H1 (cell line): Measurements from ENCODE around the gene ATP7A. TPM values are rescaled to one million over a fixed set of nuclear protein-coding genes. Genes with fewer than 3 reads are reported as not detected.

Source experiments
- FOSL1 ChIP-seq: IDR thresholded peaks from 2 replicates; pipeline ENCODE4 v1.6.1; 2011; ENCODE audit warnings: mild to moderate bottlenecking, low read depth, low read length, moderate library complexity; ENCODE audit not compliant: insufficient read depth
- KDM1A ChIP-seq: fragments of 200-600, 300-600 bp; sonication (generic); IDR thresholded peaks from 2 replicates; pipeline ENCODE4 v1.7.1; 2016; ENCODE audit warnings: mild to moderate bottlenecking, low read length, borderline replicate concordance
- POLR2A ChIP-seq, 2 experiments: IDR thresholded peaks; 1 replicate in 1 of 2; 2 replicates in 1 of 2; pipeline ENCODE4 v1.6.1; 2011; ENCODE audit warnings: low read depth in 2 of 2, low read length in 2 of 2, mild to moderate bottlenecking in 2 of 2; ENCODE audit errors: control extremely low read depth in 1 of 2
- TBP ChIP-seq: IDR thresholded peaks from 2 replicates; pipeline ENCODE4 v1.6.1; 2011; ENCODE audit warnings: low read depth, low read length, improper control_type of control experiment
- ZNF274 ChIP-seq: IDR thresholded peaks from 2 replicates; pipeline ENCODE4 v1.7.0; 2012; ENCODE audit warnings: low read length, borderline replicate concordance; ENCODE audit errors: extremely low read depth
- polyA plus RNA-seq, 7 experiments: library from polyadenylated mRNA; depleted of rRNA in 3 of 7; stranded (reverse) in 5 of 7; unstranded in 2 of 7; fragments of >200 nt in 5 of 7; fragments of 200-250 nt in 2 of 7; gene quantifications; 1 replicate in 5 of 7; 2 replicates in 1 of 7; 4 replicates in 1 of 7; pipeline versions ENCODE4 v1.2.1 to v1.2.3, GENCODE V29; 2011 to 2013; ENCODE audit warnings: missing spikeins in 2 of 7, mixed read lengths in 2 of 7
- total RNA-seq: library from RNA; stranded (reverse); fragmentation: NEBNext Ultra II Directional; extraction: Animal tissue kit (Norgen Biotek cat#: 25700); gene quantifications from 2 replicates; pipeline ENCODE4 v1.2.1, GENCODE V29; 2021
- TF ChIP-seq, protein P1 (sequence below): IDR thresholded peaks from 2 replicates; pipeline ENCODE4 v1.6.1; 2012; ENCODE audit warnings: inconsistent platforms

ATP7A gene
- total and polyA plus RNA-seq, 2 of the 8 experiments (the other 6 are each of a cell fraction or from before 2014, with no cell fraction given), result 0.73 to 2.8 TPM

DNA sequence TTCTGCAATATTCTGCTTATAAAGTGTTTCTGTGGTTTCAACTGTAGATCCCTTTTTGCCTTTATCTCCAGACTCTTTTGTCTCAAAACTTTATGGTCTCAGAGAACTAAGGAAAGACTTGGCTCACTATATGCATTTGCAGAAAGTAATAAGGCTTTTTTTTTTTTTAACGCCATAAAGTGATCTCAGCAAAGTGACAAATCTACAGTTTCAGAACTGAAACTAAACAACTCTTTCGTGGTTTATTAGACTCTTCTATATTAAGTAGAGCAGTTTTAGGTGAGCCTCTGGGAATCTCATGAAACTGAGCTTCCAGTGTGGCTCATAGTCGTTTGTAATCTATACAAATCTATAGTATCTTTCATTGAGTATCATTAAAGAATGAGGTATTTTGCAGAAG is 15.3 kb downstream of the ATP7A start (continued):
- TF ChIP-seq, protein P1, sequence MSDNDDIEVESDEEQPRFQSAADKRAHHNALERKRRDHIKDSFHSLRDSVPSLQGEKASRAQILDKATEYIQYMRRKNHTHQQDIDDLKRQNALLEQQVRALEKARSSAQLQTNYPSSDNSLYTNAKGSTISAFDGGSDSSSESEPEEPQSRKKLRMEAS, result no peak
- no peak for TF ChIP-seq FOSL1
- TF ChIP-seq ZNF274, result no peak
- no peak for TF ChIP-seq TBP
- no peak for TF ChIP-seq POLR2A (IDR thresholded peaks at IDR 0.05; ENCODE audit: control extremely low read depth in 1 of 2, low read depth in 2 of 2, low read length in 2 of 2)
- TF ChIP-seq KDM1A, result no peak
